HG03280 (cell line): ENCODE data around the gene CCR7.

Experiments
- ATAC-seq: cut with Tn5 transposase; IDR thresholded peaks from one replicate; pipeline ENCODE4 v1.9.1; 2021; ENCODE audit warnings: mild to moderate bottlenecking, moderate library complexity; ENCODE audit not compliant: unreplicated experiment

CCR7 gene

GRCh38 chr17:40563220-40564052 is 1.8 kb downstream of the CCR7 start:
- ATAC-seq = no peak

- ATAC-seq = no peak
These were observed 2.4 kb downstream of the CCR7 start for GRCh38 chr17:40562838-40563219.

- ATAC-seq = peak; percentile 32
These were observed 3.2 kb downstream of the CCR7 start for GRCh38 chr17:40561871-40562611.

- ATAC-seq = peak; percentile 26
These were observed 3.9 kb downstream of the CCR7 start for GRCh38 chr17:40561294-40561870.

- ATAC-seq = peak; percentile 49
These were observed 4.5 kb downstream of the CCR7 start for GRCh38 chr17:40560592-40561293.

- peak; percentile 23 for ATAC-seq
These were observed 5.2 kb downstream of the CCR7 start for GRCh38 chr17:40559954-40560591.

GRCh38 chr17:40559564-40559916 is 5.7 kb downstream of the CCR7 start:
- no peak for ATAC-seq

GRCh38 chr17:40558890-40559563 is 6.2 kb downstream of the CCR7 start:
- ATAC-seq = no peak

GRCh38 chr17:40558300-40558889 is 6.9 kb downstream of the CCR7 start:
- no peak for ATAC-seq

- no peak for ATAC-seq
These were observed 7.6 kb downstream of the CCR7 start for GRCh38 chr17:40557531-40558299.

GRCh38 chr17:40556884-40557414 is 8.3 kb downstream of the CCR7 start:
- no peak for ATAC-seq

GRCh38 chr17:40556198-40556661 is 9.0 kb downstream of the CCR7 start:
- no peak for ATAC-seq

GRCh38 chr17:40555296-40556190 is 9.7 kb downstream of the CCR7 start:
- ATAC-seq = no peak

GRCh38 chr17:40554646-40555295 is 10.5 kb downstream of the CCR7 start:
- ATAC-seq = no peak

GRCh38 chr17:40553694-40554534 is 11.4 kb downstream of the CCR7 start:
- ATAC-seq = no peak
